Measurements from ENCODE around the gene NEDD8.

DNA sequence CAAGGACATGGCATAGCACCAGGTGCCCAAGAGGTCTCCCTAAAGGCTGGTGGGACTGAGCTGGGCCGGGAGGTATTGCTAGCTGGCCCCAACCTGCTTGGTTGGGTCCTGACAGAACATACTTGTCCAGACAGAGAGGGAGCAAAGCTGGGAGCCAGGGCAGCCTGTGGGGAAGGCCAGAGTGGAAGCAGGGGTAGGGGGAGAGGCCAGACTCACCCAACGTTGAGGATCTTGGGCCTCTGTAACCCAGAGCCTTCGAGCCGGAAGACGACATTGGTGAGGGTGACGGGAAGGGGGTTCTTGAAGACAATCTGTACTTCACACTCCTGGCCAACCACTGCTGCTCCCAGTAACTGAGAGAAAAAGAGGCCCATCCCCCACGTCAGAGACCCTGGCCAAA, 21.8 kb upstream of the NEDD8 start:
- TF ChIP-seq, protein P1, sequence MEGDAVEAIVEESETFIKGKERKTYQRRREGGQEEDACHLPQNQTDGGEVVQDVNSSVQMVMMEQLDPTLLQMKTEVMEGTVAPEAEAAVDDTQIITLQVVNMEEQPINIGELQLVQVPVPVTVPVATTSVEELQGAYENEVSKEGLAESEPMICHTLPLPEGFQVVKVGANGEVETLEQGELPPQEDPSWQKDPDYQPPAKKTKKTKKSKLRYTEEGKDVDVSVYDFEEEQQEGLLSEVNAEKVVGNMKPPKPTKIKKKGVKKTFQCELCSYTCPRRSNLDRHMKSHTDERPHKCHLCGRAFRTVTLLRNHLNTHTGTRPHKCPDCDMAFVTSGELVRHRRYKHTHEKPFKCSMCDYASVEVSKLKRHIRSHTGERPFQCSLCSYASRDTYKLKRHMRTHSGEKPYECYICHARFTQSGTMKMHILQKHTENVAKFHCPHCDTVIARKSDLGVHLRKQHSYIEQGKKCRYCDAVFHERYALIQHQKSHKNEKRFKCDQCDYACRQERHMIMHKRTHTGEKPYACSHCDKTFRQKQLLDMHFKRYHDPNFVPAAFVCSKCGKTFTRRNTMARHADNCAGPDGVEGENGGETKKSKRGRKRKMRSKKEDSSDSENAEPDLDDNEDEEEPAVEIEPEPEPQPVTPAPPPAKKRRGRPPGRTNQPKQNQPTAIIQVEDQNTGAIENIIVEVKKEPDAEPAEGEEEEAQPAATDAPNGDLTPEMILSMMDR (conservative IDR thresholded peaks at IDR 0.05; ENCODE audit: low read depth, low read length): no peak
- no peak for TF ChIP-seq EZH2phosphoT487 (IDR thresholded peaks at IDR 0.05; ENCODE audit: borderline replicate concordance, low read length)
- no peak for TF ChIP-seq EZH2 (IDR thresholded peaks at IDR 0.05; ENCODE audit: low read length, unreplicated experiment)
